PC-9 (cell line): Measurements from ENCODE around the gene GLRA1. TPM values are rescaled to one million over a fixed set of nuclear protein-coding genes. Genes with fewer than 3 reads are reported as not detected.

ENCODE experiments used
- BruUV-seq: library from RNA; stranded (reverse); fragments of 400-500 nt; replicated peaks from 2 replicates; lab custom pipeline; 2021; lab: Mats Ljungman, UMichigan
- CTCF ChIA-PET: fragments of 300-600 bp; sonication (Branson Sonifier 250); formaldehyde crosslinking; loops from one replicate; lab custom pipeline; 2022; ENCODE audit warnings: antibody characterized with exemption; lab: Charles Lee
- POLR2A ChIA-PET: fragments of 300-600 bp; sonication (Branson Sonifier 250); formaldehyde crosslinking; loops from one replicate; lab custom pipeline; 2022; ENCODE audit warnings: antibody characterized with exemption; ENCODE audit not compliant: unreplicated experiment; lab: Charles Lee
- DNase-seq, 2 experiments: peaks; one replicate each; pipeline versions ENCODE4 v3.0.0 to v3.0.0-alpha.2; 2015 to 2022; ENCODE audit warnings: mixed read lengths in 1 of 2
- H2AFZ ChIP-seq: fragments of 200-600 bp; sonication (generic); 2 replicates; pipeline ENCODE4 v1.8.1; 2017; ENCODE audit warnings: antibody characterized with exemption
- H3F3A ChIP-seq: fragments of 200-600 bp; sonication (generic); 2 replicates; pipeline ENCODE4 v1.8.1; 2017; ENCODE audit warnings: antibody characterized with exemption, mild to moderate bottlenecking, low read depth; ENCODE audit not compliant: insufficient read depth
- H3K27ac ChIP-seq: fragments of 200-600 bp; sonication (generic); 2 replicates; pipeline ENCODE4 v1.6.1; 2016; ENCODE audit warnings: mixed run types
- H3K27me3 ChIP-seq: fragments of 200-600 bp; sonication (generic); 2 replicates; pipeline ENCODE4 v1.6.1; 2016; ENCODE audit warnings: low read depth, mixed run types; ENCODE audit not compliant: insufficient read depth
- H3K36me3 ChIP-seq: fragments of 200-600 bp; sonication (generic); 2 replicates; pipeline ENCODE4 v1.6.1; 2016; ENCODE audit warnings: low read depth, mixed run types
- H3K4me1 ChIP-seq: fragments of 200-600 bp; sonication (generic); replicated peaks from 2 replicates; pipeline ENCODE4 v1.6.1; 2016; ENCODE audit warnings: mixed run types; ENCODE audit not compliant: insufficient read depth
- H3K4me2 ChIP-seq: fragments of 200-600 bp; sonication (generic); 2 replicates; pipeline ENCODE4 v1.6.1; 2017; ENCODE audit warnings: mixed run types
- H3K4me3 ChIP-seq: fragments of 200-600 bp; sonication (generic); 2 replicates; pipeline ENCODE4 v1.6.1; 2016; ENCODE audit warnings: mixed run types
- H3K79me2 ChIP-seq: fragments of 200-600 bp; sonication (generic); 2 replicates; pipeline ENCODE4 v1.6.1; 2017; ENCODE audit warnings: low read depth, mixed run types
- H3K9me2 ChIP-seq: fragments of 200-600 bp; sonication (generic); 2 replicates; pipeline ENCODE4 v1.8.1; 2017; ENCODE audit warnings: mild to moderate bottlenecking; ENCODE audit not compliant: insufficient read depth
- H3K9me3 ChIP-seq: fragments of 200-600 bp; sonication (generic); 2 replicates; pipeline ENCODE4 v1.8.1; 2016; ENCODE audit warnings: low read depth; ENCODE audit not compliant: insufficient read depth
- H4K20me1 ChIP-seq: fragments of 200-600 bp; sonication (generic); 2 replicates; pipeline ENCODE4 v1.8.1; 2017; ENCODE audit not compliant: insufficient read depth
- EZH2 ChIP-seq: fragments of 200-600 bp; sonication (generic); IDR thresholded peaks from 2 replicates; pipeline ENCODE4 v1.8.0; 2017; ENCODE audit warnings: antibody characterized with exemption, low read depth
- intact Hi-C: fragments of 100-400 bp; cut with micrococcal nuclease; formaldehyde crosslinking; loops from one replicate; pipeline ENCODE4 v1.10.0; 2022; ENCODE audit not compliant: unreplicated experiment
- total RNA-seq: library from RNA; stranded (reverse); gene quantifications from 2 replicates; pipeline ENCODE4 v1.2.3, GENCODE V29; 2021
- TF ChIP-seq, protein P1 (sequence below): fragments of 200-600 bp; sonication (generic); conservative IDR thresholded peaks from 2 replicates; pipeline ENCODE4 v1.6.1; 2017; ENCODE audit warnings: mixed run types, antibody characterized with exemption, mild to moderate bottlenecking, moderate library complexity

The GLRA1 gene
- total RNA-seq, 1 experiment from 2014 or later, result not detected

DNA sequence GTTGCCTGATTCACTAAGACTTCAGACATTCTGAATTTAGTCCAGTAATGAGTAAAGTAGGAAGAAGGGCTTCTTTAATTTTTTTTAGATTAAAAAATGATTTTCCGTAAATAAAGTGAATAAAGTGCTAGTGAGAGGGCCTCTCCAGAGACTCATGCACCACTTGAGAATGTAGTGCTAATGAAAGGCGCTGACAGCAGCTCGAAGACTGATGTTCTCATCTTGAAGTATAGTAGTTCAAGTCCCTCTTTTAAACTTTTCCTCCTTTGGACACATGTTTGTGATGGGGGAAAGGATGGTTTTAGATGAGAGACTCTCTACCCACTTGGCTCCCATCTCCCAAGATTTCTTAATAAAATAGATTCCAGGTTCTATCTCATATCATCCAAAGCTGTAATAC lies 104.4 kb downstream of the GLRA1 start:
- CTCF ChIA-PET, result no interaction called here

DNA sequence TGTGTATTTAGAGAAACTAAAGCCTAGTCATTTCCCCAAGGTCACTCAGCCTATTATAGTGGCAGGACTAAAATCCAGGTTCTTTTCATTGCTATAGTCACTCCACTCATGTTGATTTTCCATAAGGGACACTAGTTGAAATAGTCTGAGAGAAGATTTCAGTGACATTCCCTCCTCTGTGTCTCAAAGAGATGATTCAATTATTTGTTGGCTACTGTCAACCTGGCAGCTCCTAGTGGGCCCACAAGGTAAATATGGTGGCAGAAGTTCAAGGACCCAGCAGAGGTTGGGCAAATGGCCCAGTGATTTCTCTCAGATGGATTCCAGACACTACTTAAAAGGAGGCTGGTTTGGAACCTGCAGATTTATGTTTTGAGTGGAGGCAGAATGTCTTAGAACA lies 104.8 kb downstream of the GLRA1 start:
- DNase-seq, result no peak
- intact Hi-C loops, result no loop called here
- CTCF ChIA-PET, result no interaction called here
- Histone ChIP-seq H4K20me1 (no peaks in the 10 kb centered on the region), H2AFZ (no peak overlapping the region), H3K9me2 (no peaks in the 10 kb centered on the region), H3K27me3 (no peaks in the 10 kb centered on the region), H3K9me3 (no peaks in the 10 kb centered on the region), H3K36me3 (no peaks in the 10 kb centered on the region), H3K79me2 (no peaks in the 10 kb centered on the region), H3K4me3 (no peak overlapping the region), H3K4me2 (no peak overlapping the region), H3K4me1 (no peaks in the 10 kb centered on the region), H3K27ac (no peak overlapping the region), H3F3A (peaks cover 19% of the 10 kb centered on the region; the same call in 1 of the 2 replicates)
- no peak for TF ChIP-seq EZH2
- TF ChIP-seq, protein P1, sequence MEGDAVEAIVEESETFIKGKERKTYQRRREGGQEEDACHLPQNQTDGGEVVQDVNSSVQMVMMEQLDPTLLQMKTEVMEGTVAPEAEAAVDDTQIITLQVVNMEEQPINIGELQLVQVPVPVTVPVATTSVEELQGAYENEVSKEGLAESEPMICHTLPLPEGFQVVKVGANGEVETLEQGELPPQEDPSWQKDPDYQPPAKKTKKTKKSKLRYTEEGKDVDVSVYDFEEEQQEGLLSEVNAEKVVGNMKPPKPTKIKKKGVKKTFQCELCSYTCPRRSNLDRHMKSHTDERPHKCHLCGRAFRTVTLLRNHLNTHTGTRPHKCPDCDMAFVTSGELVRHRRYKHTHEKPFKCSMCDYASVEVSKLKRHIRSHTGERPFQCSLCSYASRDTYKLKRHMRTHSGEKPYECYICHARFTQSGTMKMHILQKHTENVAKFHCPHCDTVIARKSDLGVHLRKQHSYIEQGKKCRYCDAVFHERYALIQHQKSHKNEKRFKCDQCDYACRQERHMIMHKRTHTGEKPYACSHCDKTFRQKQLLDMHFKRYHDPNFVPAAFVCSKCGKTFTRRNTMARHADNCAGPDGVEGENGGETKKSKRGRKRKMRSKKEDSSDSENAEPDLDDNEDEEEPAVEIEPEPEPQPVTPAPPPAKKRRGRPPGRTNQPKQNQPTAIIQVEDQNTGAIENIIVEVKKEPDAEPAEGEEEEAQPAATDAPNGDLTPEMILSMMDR, result no peak
- no TSS peak for BruUV-seq
- POLR2A ChIA-PET, result no interaction called here

More for the DNA sequence above, 104.4 kb downstream of the GLRA1 start:
- Histone ChIP-seq H3F3A (peaks cover 19% of the 10 kb centered on the region; the same call in 1 of the 2 replicates), H2AFZ (no peak overlapping the region), H3K27ac (no peak overlapping the region), H3K27me3 (no peaks in the 10 kb centered on the region), H3K4me3 (no peak overlapping the region), H3K9me2 (no peaks in the 10 kb centered on the region), H3K36me3 (no peaks in the 10 kb centered on the region), H4K20me1 (no peaks in the 10 kb centered on the region), H3K4me1 (no peaks in the 10 kb centered on the region), H3K9me3 (no peaks in the 10 kb centered on the region), H3K4me2 (no peak overlapping the region), H3K79me2 (no peaks in the 10 kb centered on the region)
- TF ChIP-seq EZH2, result no peak
- TF ChIP-seq, protein P1, result no peak
- DNase-seq, result no peak
- POLR2A ChIA-PET, result no interaction called here
- intact Hi-C loops, result no loop called here
- no TSS peak for BruUV-seq

DNA sequence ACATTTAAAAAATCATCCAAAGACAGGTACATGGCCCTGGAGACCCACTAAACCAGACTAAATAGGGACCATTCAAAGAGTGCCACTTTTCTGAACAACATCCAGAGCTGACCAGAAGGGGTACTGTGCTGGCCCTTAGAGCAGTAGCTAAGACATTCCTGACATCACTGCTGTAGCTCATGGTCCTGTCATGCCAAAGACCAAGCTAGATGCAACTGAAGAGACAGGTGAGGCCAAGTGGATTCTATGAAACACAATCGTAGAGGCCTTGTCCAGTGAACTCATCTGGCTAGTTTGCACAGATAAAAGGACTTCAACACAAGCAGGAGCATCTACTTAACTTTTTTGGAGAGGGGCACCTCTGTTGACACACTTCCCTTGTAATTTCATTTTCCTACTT lies 109.6 kb downstream of the GLRA1 start:
- ChIA-PET CTCF (no interaction called here), POLR2A (no interaction called here)
- Histone ChIP-seq H3K27ac (no peak overlapping the region), H3F3A (peaks cover 44% of the 10 kb centered on the region; the same call in 1 of the 2 replicates), H3K9me2 (no peaks in the 10 kb centered on the region), H3K27me3 (no peaks in the 10 kb centered on the region), H3K4me1 (no peaks in the 10 kb centered on the region), H3K79me2 (peaks cover 11% of the 10 kb centered on the region; the same call in 1 of the 2 replicates), H3K4me3 (no peak overlapping the region), H3K9me3 (no peaks in the 10 kb centered on the region; the same call in 1 of the 2 replicates), H3K4me2 (no peak overlapping the region), H3K36me3 (peaks cover 39% of the 10 kb centered on the region), H4K20me1 (0 out of 2 replicates have a peak, but pooled peaks cover 2% of the 10 kb centered on the region), H2AFZ (no peak overlapping the region)
- no TSS peak for BruUV-seq
- TF ChIP-seq EZH2, result no peak
- TF ChIP-seq, protein P1, result no peak
- DNase-seq, result no peak
- intact Hi-C loops, result no loop called here
